Activated naive CD8-positive, alpha-beta T cell treated with anti-CD3 and anti-CD28 coated beads, Interleukin-2, amount 50 U/mL, for 16 hours (primary cell): ENCODE data around the gene DOCK3.
"Not testable (repeated sequence)": the region's sequence is repeated elsewhere in the genome, so short reads cannot be mapped to it uniquely, and the experiment has no call there.

Source experiments
- DNase-seq: peaks from one replicate; pipeline ENCODE4 v3.0.0-alpha.2; 2020; ENCODE audit warnings: low read depth, low spot score

DOCK3 gene

DNA sequence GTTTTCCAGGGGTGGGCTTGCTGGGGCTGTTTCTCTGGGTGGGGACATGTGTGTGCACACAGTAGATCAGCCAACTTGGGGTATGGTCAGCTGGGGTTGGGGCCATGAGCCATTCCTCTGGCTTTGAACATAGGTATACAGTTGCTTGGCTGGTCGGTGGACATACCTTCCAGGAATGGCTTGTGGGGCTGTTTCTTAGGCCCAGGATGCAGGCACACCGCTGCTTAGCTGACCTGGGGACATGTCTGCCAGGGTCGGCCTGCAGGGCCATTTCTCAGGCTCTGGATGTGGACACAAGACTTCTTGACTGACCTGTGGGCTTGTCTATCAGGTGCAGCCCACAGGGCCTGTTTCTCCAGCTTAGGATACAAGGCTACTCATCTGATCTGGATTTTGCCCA, 130.6 kb downstream of the DOCK3 start:
- no peak for DNase-seq

- no peak for DNase-seq
Observed at GRCh38 chr3:50806031-50806430, 131.3 kb downstream of the DOCK3 start.

- no peak for DNase-seq
Observed at GRCh38 chr3:50806806-50807205, 132.1 kb downstream of the DOCK3 start.

DNA sequence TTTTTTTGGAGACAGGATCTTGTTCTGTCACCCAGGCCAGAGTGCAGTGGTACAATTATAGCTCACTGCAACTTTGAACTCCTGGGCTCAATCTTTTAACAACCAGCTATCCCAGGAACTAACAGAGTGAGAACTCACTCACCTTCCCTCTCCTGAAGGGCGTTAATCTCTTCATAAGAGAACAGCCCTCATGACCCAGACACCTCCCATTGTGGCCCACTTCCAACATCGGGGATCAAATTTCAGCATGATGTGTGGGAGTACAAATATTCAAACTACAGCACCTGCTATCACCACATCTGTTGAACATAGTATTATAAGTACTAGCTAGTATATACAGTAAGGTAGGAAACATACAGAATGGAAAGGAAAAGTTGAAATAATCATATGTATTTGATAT, 132.5 kb downstream of the DOCK3 start:
- DNase-seq, result no peak

- no peak for DNase-seq
Observed at GRCh38 chr3:50811893-50812292, 137.2 kb downstream of the DOCK3 start.

- no peak for DNase-seq
Observed at GRCh38 chr3:50815844-50816243, 141.1 kb downstream of the DOCK3 start.

GRCh38 chr3:50816894-50817293, 142.2 kb downstream of the DOCK3 start:
- no peak for DNase-seq

- no peak for DNase-seq
Observed at GRCh38 chr3:50817756-50818529, 143.2 kb downstream of the DOCK3 start.

- DNase-seq, result no peak
Observed at GRCh38 chr3:50819882-50820281, 145.2 kb downstream of the DOCK3 start.

DNA sequence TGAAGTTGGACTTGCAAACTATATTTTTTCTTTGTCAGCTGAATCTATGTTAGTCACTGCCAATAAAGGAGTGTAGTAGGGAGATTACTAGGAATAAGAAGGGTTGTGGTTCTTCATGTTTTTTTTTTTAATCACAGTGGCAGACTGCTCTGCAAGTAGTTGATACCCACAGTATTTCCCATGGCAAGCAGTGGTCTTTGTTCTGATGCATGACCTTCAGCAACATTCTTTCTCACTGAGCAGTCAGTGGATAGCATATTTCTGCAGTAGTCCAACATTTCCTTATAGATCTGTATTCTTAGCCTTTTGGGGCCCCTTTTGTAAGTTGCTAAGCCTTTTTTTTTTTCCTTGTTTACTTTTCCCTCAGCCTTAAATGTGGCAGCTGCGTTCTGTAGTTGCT, 151.1 kb downstream of the DOCK3 start:
- DNase-seq, result no peak

- no peak for DNase-seq
Observed at GRCh38 chr3:50830451-50830850, 155.7 kb downstream of the DOCK3 start.

DNA sequence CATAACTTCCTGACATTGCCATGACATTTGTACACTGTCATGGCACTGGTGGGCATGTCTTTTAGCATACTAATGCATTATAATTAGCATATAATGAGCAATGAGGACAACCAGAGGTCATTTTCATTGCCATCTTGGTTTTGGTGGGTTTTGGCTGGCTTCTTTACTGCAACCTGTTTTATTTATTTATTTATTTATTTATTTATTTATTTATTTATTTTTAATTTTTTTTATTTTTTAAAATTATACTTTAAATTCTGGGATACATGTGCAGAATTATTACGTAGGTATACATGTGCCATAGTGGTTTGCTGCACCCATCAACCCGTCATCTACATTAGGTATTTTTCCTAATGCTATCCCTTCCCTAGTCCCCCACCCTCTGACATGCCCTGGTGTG, 156.3 kb downstream of the DOCK3 start:
- DNase-seq, result not testable (repeated sequence)

GRCh38 chr3:50840983-50841489, 166.3 kb downstream of the DOCK3 start:
- no peak for DNase-seq

- no peak for DNase-seq
Observed at GRCh38 chr3:50848308-50848707, 173.6 kb downstream of the DOCK3 start.

DNA sequence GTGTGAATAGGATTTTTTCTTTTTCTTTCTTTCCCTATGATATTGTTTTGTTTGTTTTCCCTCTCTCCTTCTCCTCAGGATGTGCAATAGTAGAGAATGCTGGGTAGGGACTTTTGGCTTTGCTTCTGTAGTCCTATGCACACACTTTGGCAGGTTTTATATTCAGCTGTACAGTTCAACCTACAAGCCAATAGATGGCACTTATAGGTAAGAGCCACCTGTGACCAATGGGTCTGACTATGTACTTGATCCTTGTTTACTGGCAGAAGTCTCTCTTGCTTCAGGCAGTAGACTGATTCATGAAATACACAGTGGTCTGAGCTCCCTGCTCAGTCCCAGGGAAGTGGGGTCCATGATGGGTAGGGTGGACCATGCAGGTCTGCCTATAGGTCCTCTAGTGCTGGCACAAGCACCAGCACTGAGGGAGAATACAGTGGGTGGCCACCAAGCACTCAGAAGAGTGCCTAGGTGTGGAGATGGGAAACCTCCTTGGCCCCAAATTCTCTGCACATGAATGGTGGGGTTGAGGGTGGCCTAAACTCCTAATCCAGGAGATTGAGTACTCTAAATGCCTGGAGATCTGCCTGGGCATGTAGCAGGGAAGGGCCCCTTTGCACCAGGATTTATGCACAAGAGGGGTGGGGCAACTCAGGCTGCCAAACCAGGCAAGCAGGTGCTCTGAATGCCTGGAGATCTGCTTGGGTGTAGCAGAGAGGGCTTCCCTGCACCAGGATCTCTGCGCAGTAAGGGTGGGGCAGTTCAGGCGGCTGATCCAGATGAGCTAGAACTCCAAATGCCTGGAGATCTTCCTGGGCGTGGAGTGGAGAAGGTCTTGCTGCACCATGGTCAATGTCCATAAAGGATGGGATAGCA, 176.1 kb downstream of the DOCK3 start:
- DNase-seq, result no peak

- DNase-seq, result no peak
Observed at GRCh38 chr3:50853936-50854335, 179.2 kb downstream of the DOCK3 start.

- DNase-seq, result no peak
Observed at GRCh38 chr3:50862221-50862620, 187.5 kb downstream of the DOCK3 start.

- no peak for DNase-seq
Observed at GRCh38 chr3:50873376-50874157, 198.8 kb downstream of the DOCK3 start.

- not testable (repeated sequence) for DNase-seq
Observed at GRCh38 chr3:50874876-50875275, 200.1 kb downstream of the DOCK3 start.

DNA sequence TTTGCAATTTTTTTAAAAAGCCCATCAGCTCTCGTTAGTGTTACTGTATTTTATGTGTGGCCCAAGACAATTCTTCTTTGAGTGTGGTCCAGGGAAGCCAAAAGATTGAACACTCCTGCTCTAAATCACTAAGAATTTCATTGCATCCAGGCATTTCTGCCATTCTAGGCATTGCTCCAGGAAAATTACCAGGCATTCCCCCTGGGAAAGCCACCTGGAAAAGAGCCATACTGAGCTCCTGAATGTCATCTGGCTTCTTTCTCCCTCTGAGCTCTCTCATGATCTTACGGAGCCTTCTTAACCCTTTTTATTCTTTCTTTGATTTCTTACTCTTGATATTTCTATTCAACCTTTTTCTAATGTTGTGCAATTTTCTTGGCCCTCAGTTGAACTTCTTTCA, 202.2 kb downstream of the DOCK3 start:
- DNase-seq, result no peak

DNA sequence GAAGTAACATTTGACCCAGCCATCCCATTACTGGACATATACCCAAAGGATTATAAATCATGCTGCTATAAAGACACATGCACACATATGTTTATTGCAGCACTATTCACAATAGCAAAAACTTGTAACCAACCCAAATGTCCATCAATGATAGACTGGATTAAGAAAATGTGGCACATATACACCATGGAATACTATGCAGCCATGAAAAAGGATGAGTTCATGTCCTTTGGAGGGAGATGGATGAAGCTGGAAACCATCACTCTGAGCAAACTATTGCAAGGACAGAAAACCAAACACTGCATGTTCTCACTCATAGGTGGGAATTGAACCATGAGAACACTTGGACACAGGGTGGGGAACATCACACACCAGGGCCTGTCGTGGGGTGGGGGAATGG, 208.0 kb downstream of the DOCK3 start:
- DNase-seq, result not testable (repeated sequence)

GRCh38 chr3:50883755-50884154, 209.0 kb downstream of the DOCK3 start:
- DNase-seq, result no peak
